Hematopoietic multipotent progenitor cell (in vitro differentiated cells): Measurements from ENCODE around the gene TRIO. TPM values are rescaled to one million over a fixed set of nuclear protein-coding genes. Genes with fewer than 3 reads are reported as not detected.

Experiments
- DNase-seq, 3 donors: peaks; one replicate each; pipeline ENCODE4 v3.0.0-alpha.2; 2011 to 2015; ENCODE audit warnings: low read depth in 2 of 3, low spot score in 2 of 3
- total RNA-seq: library from RNA; depleted of rRNA; stranded (reverse); fragments of >200 nt; gene quantifications from one replicate; pipeline ENCODE4 v1.2.3, GENCODE V29; 2012

Gene TRIO
- total RNA-seq, 1 donor = 69.2 TPM

GRCh38 chr5:14277385-14278320, 134.5 kb downstream of the TRIO start:
- no peak for DNase-seq

GRCh38 chr5:14280294-14280854, 137.2 kb downstream of the TRIO start:
- no peak for DNase-seq

GRCh38 chr5:14281746-14282181, 138.6 kb downstream of the TRIO start:
- DNase-seq = no peak

GRCh38 chr5:14283139-14283538, 140.0 kb downstream of the TRIO start:
- no peak for DNase-seq

- DNase-seq = no peak
Measured at GRCh38 chr5:14284392-14285148, 141.4 kb downstream of the TRIO start.

GRCh38 chr5:14286007-14286406, 142.9 kb downstream of the TRIO start:
- no peak for DNase-seq

- DNase-seq = no peak
Measured at GRCh38 chr5:14286574-14287421, 143.7 kb downstream of the TRIO start.

GRCh38 chr5:14292766-14293658, 149.9 kb downstream of the TRIO start:
- DNase-seq = no peak

GRCh38 chr5:14295610-14296009, 152.5 kb downstream of the TRIO start:
- DNase-seq = no peak

- DNase-seq = no peak
Measured at GRCh38 chr5:14296533-14297331, 153.6 kb downstream of the TRIO start.

- no peak for DNase-seq
Measured at GRCh38 chr5:14297697-14298096, 154.6 kb downstream of the TRIO start.

- no peak for DNase-seq
Measured at GRCh38 chr5:14298126-14298847, 155.1 kb downstream of the TRIO start.

GRCh38 chr5:14299666-14300065, 156.5 kb downstream of the TRIO start:
- no peak for DNase-seq

GRCh38 chr5:14301186-14301585, 158.0 kb downstream of the TRIO start:
- DNase-seq = no peak

- DNase-seq = no peak
Measured at GRCh38 chr5:14302330-14302729, 159.2 kb downstream of the TRIO start.

- DNase-seq = no peak
Measured at GRCh38 chr5:14305045-14305444, 161.9 kb downstream of the TRIO start.

GRCh38 chr5:14306329-14306815, 163.2 kb downstream of the TRIO start:
- no peak for DNase-seq
